Esophagus squamous epithelium (tissue), 5 donors: ENCODE measurements around the gene RIC8B. TPM values are rescaled to one million over a fixed set of nuclear protein-coding genes. Genes with fewer than 3 reads are reported as not detected.

Experiments
- DNase-seq: peaks from one replicate; lab custom pipeline; 2025; lab: John Stamatoyannopoulos, UW
- H3K27ac ChIP-seq, 4 donors: fragments of 200-600 bp; sonication (generic); one replicate each; pipeline ENCODE4 v1.5.1; 2016 to 2019; ENCODE audit warnings: mild to moderate bottlenecking in 1 of 4
- H3K27me3 ChIP-seq, 4 donors: fragments of 200-600 bp; sonication (generic); 1 replicate in 3 of 4; 2 replicates in 1 of 4; pipeline versions ENCODE4 v1.5.1 to v1.6.0; 2017 to 2021; ENCODE audit warnings: antibody characterized with exemption in 1 of 4
- H3K36me3 ChIP-seq, 3 donors: fragments of 200-600 bp; sonication (generic); one replicate each; pipeline ENCODE4 v1.5.1; 2016 to 2019
- H3K4me1 ChIP-seq, 3 donors: fragments of 200-600 bp; sonication (generic); one replicate each; pipeline ENCODE4 v1.5.1; 2017 to 2019
- H3K4me3 ChIP-seq, 4 donors: fragments of 200-600 bp; sonication (generic); 1 replicate in 3 of 4; 2 replicates in 1 of 4; pipeline ENCODE4 v1.5.1; 2016 to 2019; ENCODE audit warnings: mild to moderate bottlenecking in 2 of 4, moderate library complexity in 1 of 4
- H3K9me3 ChIP-seq, 3 donors: fragments of 200-600 bp; sonication (generic); one replicate each; pipeline ENCODE4 v1.5.1; 2016 to 2019
- CTCF ChIP-seq, 6 experiments: fragments of 450-650 bp in 4 of 6; fragments of 200-600 bp in 2 of 6; sonication (generic) in 2 of 6; IDR thresholded peaks; one replicate each; pipeline ENCODE4 v1.5.1; 2016 to 2019; ENCODE audit warnings: antibody characterized with exemption in 6 of 6, mild to moderate bottlenecking in 4 of 6, moderate library complexity in 4 of 6
- POLR2A ChIP-seq, 4 donors: fragments of 450-650 bp; IDR thresholded peaks; one replicate each; pipeline ENCODE4 v1.6.1; 2017; ENCODE audit warnings: antibody characterized with exemption in 4 of 4, mild to moderate bottlenecking in 4 of 4, moderate library complexity in 3 of 4
- WGBS, 2 donors: methylation state at CpG; one replicate each; pipeline ENCODE4 v1.1.5; 2018; 5-methylcytosine and 5-hydroxymethylcytosine counted together
- intact Hi-C: fragments of 100-400 bp; cut with DNase I; formaldehyde crosslinking; loops from one replicate; pipeline ENCODE4 v1.15.0; 2022
- total RNA-seq, 4 donors: library from RNA; depleted of rRNA; stranded (reverse); fragments of >200 nt; gene quantifications; one replicate each; pipeline ENCODE4 v1.1.0, GENCODE V29; 2016
- donor health status: DM: yes; HTN: yes; CAD: no.

RIC8B gene
- total RNA-seq, 4 donors from 2014 or later = 2.7 to 7.3 (median 5.0) TPM

GRCh38 chr12:106889326-106889725, 114.8 kb downstream of the RIC8B start:
- H3K27me3 ChIP-seq = no peaks in the 10 kb centered on the region
- 62 to 80% methylated on average over 6 of the region's 6 CpGs for WGBS, 2 donors
- no peak overlapping the region for H3K27ac ChIP-seq
- peaks cover 0 to 6% (median 0%) of the 10 kb centered on the region in 3 donors for H3K4me1 ChIP-seq
- no peak overlapping the region for H3K4me3 ChIP-seq
- DNase-seq = no peak
- no peak for TF ChIP-seq POLR2A (IDR thresholded peaks at IDR 0.05)
- no peak for TF ChIP-seq CTCF (IDR thresholded peaks at IDR 0.05)
- no peaks in the 10 kb centered on the region for H3K9me3 ChIP-seq
- intact Hi-C loops = no loop called here
- peaks cover 0 to 43% (median 0%) of the 10 kb centered on the region in 3 donors for H3K36me3 ChIP-seq

GRCh38 chr12:106889950-106890626, 115.6 kb downstream of the RIC8B start:
- no peaks in the 10 kb centered on the region for H3K9me3 ChIP-seq
- H3K36me3 ChIP-seq = peaks cover 0 to 36% (median 0%) of the 10 kb centered on the region in 3 donors
- 68 to 76% methylated on average over 4 of the region's 4 CpGs for WGBS, 2 donors
- peaks cover 0 to 6% (median 0%) of the 10 kb centered on the region in 3 donors for H3K4me1 ChIP-seq
- TF ChIP-seq CTCF (IDR thresholded peaks at IDR 0.05) (no peak), POLR2A (IDR thresholded peaks at IDR 0.05) (no peak)
- H3K27ac ChIP-seq = no peak overlapping the region
- no peak overlapping the region for H3K4me3 ChIP-seq
- intact Hi-C loops = no loop called here
- H3K27me3 ChIP-seq = no peaks in the 10 kb centered on the region
- no peak for DNase-seq

- no peaks in the 10 kb centered on the region for H3K9me3 ChIP-seq
- intact Hi-C loops = no loop called here
- 37 to 44% methylated on average over 1 of the region's 1 CpG for WGBS, 2 donors
- peaks cover 0 to under 1% (median 0%) of the 10 kb centered on the region in 4 donors for H3K27me3 ChIP-seq
- H3K27ac ChIP-seq = no peak overlapping the region
- TF ChIP-seq CTCF (IDR thresholded peaks at IDR 0.05) (no peak), POLR2A (IDR thresholded peaks at IDR 0.05) (no peak)
- peaks cover 0 to 16% (median 0%) of the 10 kb centered on the region in 3 donors for H3K36me3 ChIP-seq
- H3K4me1 ChIP-seq = peaks cover 0 to 6% (median 0%) of the 10 kb centered on the region in 3 donors
- H3K4me3 ChIP-seq = no peak overlapping the region
- DNase-seq = no peak
These were observed 117.6 kb downstream of the RIC8B start for GRCh38 chr12:106892075-106892474.

- H3K36me3 ChIP-seq = peaks cover 0 to 2% (median 0%) of the 10 kb centered on the region in 3 donors
- intact Hi-C loops = no loop called here
These were observed 119.0 kb downstream of the RIC8B start for GRCh38 chr12:106893451-106893850.

More at GRCh38 chr12:106893451-106893850, 119.0 kb downstream of the RIC8B start:
- H3K4me3 ChIP-seq = no peak overlapping the region
- TF ChIP-seq POLR2A (IDR thresholded peaks at IDR 0.05) (no peak), CTCF (IDR thresholded peaks at IDR 0.05) (no peak)
- no peaks in the 10 kb centered on the region for H3K9me3 ChIP-seq
- no peak for DNase-seq
- peaks cover 0 to 6% (median 0%) of the 10 kb centered on the region in 3 donors for H3K4me1 ChIP-seq
- no peak overlapping the region for H3K27ac ChIP-seq
- peaks cover 0 to 11% (median 0%) of the 10 kb centered on the region in 4 donors for H3K27me3 ChIP-seq
- whole genome bisulfite sequencing, 2 donors = 85 to 92% methylated on average over 7 to 8 of the region's 8 CpGs
